PC-9 (cell line): ENCODE measurements around the gene PANK2. TPM values are rescaled to one million over a fixed set of nuclear protein-coding genes. Genes with fewer than 3 reads are reported as not detected.

Source experiments
- BruUV-seq: library from RNA; stranded (reverse); fragments of 400-500 nt; replicated peaks from 2 replicates; lab custom pipeline; 2021; lab: Mats Ljungman, UMichigan
- CTCF ChIA-PET: fragments of 300-600 bp; sonication (Branson Sonifier 250); formaldehyde crosslinking; loops from one replicate; lab custom pipeline; 2022; ENCODE audit warnings: antibody characterized with exemption; lab: Charles Lee
- POLR2A ChIA-PET: fragments of 300-600 bp; sonication (Branson Sonifier 250); formaldehyde crosslinking; loops from one replicate; lab custom pipeline; 2022; ENCODE audit warnings: antibody characterized with exemption; ENCODE audit not compliant: unreplicated experiment; lab: Charles Lee
- DNase-seq, 2 experiments: peaks; one replicate each; pipeline versions ENCODE4 v3.0.0 to v3.0.0-alpha.2; 2015 to 2022; ENCODE audit warnings: mixed read lengths in 1 of 2
- H2AFZ ChIP-seq: fragments of 200-600 bp; sonication (generic); 2 replicates; pipeline ENCODE4 v1.8.1; 2017; ENCODE audit warnings: antibody characterized with exemption
- H3F3A ChIP-seq: fragments of 200-600 bp; sonication (generic); 2 replicates; pipeline ENCODE4 v1.8.1; 2017; ENCODE audit warnings: antibody characterized with exemption, mild to moderate bottlenecking, low read depth; ENCODE audit not compliant: insufficient read depth
- H3K27ac ChIP-seq: fragments of 200-600 bp; sonication (generic); 2 replicates; pipeline ENCODE4 v1.6.1; 2016; ENCODE audit warnings: mixed run types
- H3K27me3 ChIP-seq: fragments of 200-600 bp; sonication (generic); 2 replicates; pipeline ENCODE4 v1.6.1; 2016; ENCODE audit warnings: low read depth, mixed run types; ENCODE audit not compliant: insufficient read depth
- H3K36me3 ChIP-seq: fragments of 200-600 bp; sonication (generic); 2 replicates; pipeline ENCODE4 v1.6.1; 2016; ENCODE audit warnings: low read depth, mixed run types
- H3K4me1 ChIP-seq: fragments of 200-600 bp; sonication (generic); replicated peaks from 2 replicates; pipeline ENCODE4 v1.6.1; 2016; ENCODE audit warnings: mixed run types; ENCODE audit not compliant: insufficient read depth
- H3K4me2 ChIP-seq: fragments of 200-600 bp; sonication (generic); 2 replicates; pipeline ENCODE4 v1.6.1; 2017; ENCODE audit warnings: mixed run types
- H3K4me3 ChIP-seq: fragments of 200-600 bp; sonication (generic); 2 replicates; pipeline ENCODE4 v1.6.1; 2016; ENCODE audit warnings: mixed run types
- H3K79me2 ChIP-seq: fragments of 200-600 bp; sonication (generic); 2 replicates; pipeline ENCODE4 v1.6.1; 2017; ENCODE audit warnings: low read depth, mixed run types
- H3K9me2 ChIP-seq: fragments of 200-600 bp; sonication (generic); 2 replicates; pipeline ENCODE4 v1.8.1; 2017; ENCODE audit warnings: mild to moderate bottlenecking; ENCODE audit not compliant: insufficient read depth
- H3K9me3 ChIP-seq: fragments of 200-600 bp; sonication (generic); 2 replicates; pipeline ENCODE4 v1.8.1; 2016; ENCODE audit warnings: low read depth; ENCODE audit not compliant: insufficient read depth
- H4K20me1 ChIP-seq: fragments of 200-600 bp; sonication (generic); 2 replicates; pipeline ENCODE4 v1.8.1; 2017; ENCODE audit not compliant: insufficient read depth
- EZH2 ChIP-seq: fragments of 200-600 bp; sonication (generic); IDR thresholded peaks from 2 replicates; pipeline ENCODE4 v1.8.0; 2017; ENCODE audit warnings: antibody characterized with exemption, low read depth
- intact Hi-C: fragments of 100-400 bp; cut with micrococcal nuclease; formaldehyde crosslinking; loops from one replicate; pipeline ENCODE4 v1.10.0; 2022; ENCODE audit not compliant: unreplicated experiment
- total RNA-seq: library from RNA; stranded (reverse); gene quantifications from 2 replicates; pipeline ENCODE4 v1.2.3, GENCODE V29; 2021
- TF ChIP-seq, protein P1 (sequence below): fragments of 200-600 bp; sonication (generic); conservative IDR thresholded peaks from 2 replicates; pipeline ENCODE4 v1.6.1; 2017; ENCODE audit warnings: mixed run types, antibody characterized with exemption, mild to moderate bottlenecking, moderate library complexity

The PANK2 gene
- total RNA-seq, 1 experiment from 2014 or later, result 51.6 TPM

DNA sequence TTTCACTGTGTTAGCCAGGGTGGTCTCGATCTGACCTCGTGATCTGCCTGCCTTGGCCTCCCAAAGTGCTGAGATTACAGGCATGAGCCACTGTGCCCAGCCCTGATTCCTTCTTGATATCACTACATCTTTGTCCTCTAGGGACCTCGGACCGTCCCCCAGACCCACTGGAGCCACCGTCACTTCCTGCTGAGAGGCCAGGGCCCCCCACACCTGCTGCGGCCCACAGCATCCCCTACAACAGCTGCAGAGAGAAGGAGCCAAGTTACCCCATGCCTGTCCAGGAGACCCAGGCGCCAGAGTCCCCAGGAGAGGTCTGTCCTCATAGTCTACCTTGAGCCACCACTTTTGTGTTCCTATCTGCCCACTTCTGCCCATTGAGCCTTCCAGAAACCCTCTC, 28.0 kb upstream of the PANK2 start:
- peaks cover 10% of the 10 kb centered on the region; the same call in 1 of the 2 replicates for H3K36me3 ChIP-seq
- ChIA-PET CTCF (no interaction called here), POLR2A (no interaction called here)
- no peaks in the 10 kb centered on the region for H3K27me3 ChIP-seq
- no peaks in the 10 kb centered on the region for H3K4me1 ChIP-seq
- no peak overlapping the region for H3K27ac ChIP-seq
- BruUV-seq, result no TSS peak
- no peaks in the 10 kb centered on the region for H4K20me1 ChIP-seq
- H3K4me2 ChIP-seq, result no peak overlapping the region
- no peak for DNase-seq
- no peak overlapping the region for H2AFZ ChIP-seq
- TF ChIP-seq, protein P1, sequence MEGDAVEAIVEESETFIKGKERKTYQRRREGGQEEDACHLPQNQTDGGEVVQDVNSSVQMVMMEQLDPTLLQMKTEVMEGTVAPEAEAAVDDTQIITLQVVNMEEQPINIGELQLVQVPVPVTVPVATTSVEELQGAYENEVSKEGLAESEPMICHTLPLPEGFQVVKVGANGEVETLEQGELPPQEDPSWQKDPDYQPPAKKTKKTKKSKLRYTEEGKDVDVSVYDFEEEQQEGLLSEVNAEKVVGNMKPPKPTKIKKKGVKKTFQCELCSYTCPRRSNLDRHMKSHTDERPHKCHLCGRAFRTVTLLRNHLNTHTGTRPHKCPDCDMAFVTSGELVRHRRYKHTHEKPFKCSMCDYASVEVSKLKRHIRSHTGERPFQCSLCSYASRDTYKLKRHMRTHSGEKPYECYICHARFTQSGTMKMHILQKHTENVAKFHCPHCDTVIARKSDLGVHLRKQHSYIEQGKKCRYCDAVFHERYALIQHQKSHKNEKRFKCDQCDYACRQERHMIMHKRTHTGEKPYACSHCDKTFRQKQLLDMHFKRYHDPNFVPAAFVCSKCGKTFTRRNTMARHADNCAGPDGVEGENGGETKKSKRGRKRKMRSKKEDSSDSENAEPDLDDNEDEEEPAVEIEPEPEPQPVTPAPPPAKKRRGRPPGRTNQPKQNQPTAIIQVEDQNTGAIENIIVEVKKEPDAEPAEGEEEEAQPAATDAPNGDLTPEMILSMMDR, result no peak
- TF ChIP-seq EZH2, result no peak
- H3K4me3 ChIP-seq, result no peak overlapping the region
- H3F3A ChIP-seq, result no peaks in the 10 kb centered on the region
- H3K79me2 ChIP-seq, result no peaks in the 10 kb centered on the region
- no peaks in the 10 kb centered on the region for H3K9me3 ChIP-seq
- intact Hi-C loops, result no loop called here
- H3K9me2 ChIP-seq, result no peaks in the 10 kb centered on the region

DNA sequence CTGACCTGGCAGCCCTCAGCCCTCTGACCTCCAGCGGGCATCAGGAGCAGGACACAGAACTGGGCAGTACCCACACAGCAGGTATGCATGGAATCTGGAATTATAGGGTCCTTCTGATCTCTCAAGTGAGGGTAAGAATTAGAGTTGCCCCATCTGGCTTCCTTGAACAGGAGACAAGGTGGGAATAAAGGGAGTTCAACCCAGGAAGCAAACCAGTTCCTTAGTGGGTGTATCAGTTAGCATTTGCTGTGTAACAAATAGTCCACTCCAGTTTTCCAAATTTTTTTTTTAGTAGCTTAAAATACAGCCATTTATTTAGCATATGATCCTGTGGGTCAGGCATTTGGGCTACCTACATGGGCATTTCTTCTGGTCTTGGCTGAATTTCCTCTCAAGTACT, 26.9 kb upstream of the PANK2 start:
- Histone ChIP-seq H3K9me3 (no peaks in the 10 kb centered on the region), H3K4me3 (no peak overlapping the region), H3K27me3 (no peaks in the 10 kb centered on the region), H3F3A (no peaks in the 10 kb centered on the region), H3K9me2 (no peaks in the 10 kb centered on the region), H3K4me2 (no peak overlapping the region), H3K79me2 (no peaks in the 10 kb centered on the region), H3K36me3 (peaks cover 10% of the 10 kb centered on the region; the same call in 1 of the 2 replicates), H3K27ac (no peak overlapping the region), H2AFZ (no peak overlapping the region), H3K4me1 (no peaks in the 10 kb centered on the region), H4K20me1 (no peaks in the 10 kb centered on the region)
- intact Hi-C loops, result no loop called here
- no TSS peak for BruUV-seq
- ChIA-PET CTCF (no interaction called here), POLR2A (no interaction called here)
- TF ChIP-seq EZH2, result no peak
- TF ChIP-seq, protein P1, result no peak
- no peak for DNase-seq

DNA sequence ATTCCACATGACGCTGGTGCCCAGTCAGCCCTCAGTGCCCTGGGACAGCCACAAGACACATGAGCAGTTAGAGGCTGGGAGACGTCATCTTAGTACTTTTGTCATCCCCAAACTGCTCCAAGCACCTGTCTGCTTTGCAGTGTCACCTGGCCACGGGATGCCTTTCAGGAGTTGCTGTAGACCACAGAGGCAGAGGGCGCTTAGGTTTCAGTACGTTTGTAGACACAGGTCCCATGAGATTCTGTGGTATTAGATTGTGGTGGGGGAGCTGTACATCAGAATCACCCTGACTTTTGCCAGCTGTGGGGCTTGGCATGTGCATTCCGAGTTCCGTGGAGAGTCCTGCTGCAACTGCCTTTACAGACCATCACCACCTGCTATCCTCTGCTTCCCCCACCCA, 25.9 kb upstream of the PANK2 start:
- Histone ChIP-seq H3K36me3 (peaks cover 10% of the 10 kb centered on the region; the same call in 1 of the 2 replicates), H3K79me2 (no peaks in the 10 kb centered on the region), H3K4me3 (no peak overlapping the region), H3K4me2 (no peak overlapping the region), H3K27me3 (no peaks in the 10 kb centered on the region), H3K9me2 (no peaks in the 10 kb centered on the region), H3K9me3 (no peaks in the 10 kb centered on the region), H4K20me1 (no peaks in the 10 kb centered on the region), H3K27ac (no peak overlapping the region), H2AFZ (no peak overlapping the region), H3K4me1 (no peaks in the 10 kb centered on the region), H3F3A (0 out of 2 replicates have a peak, but pooled peaks cover 3% of the 10 kb centered on the region)
- intact Hi-C loops, result no loop called here
- ChIA-PET POLR2A (no interaction called here), CTCF (no interaction called here)
- BruUV-seq, result no TSS peak
- no peak for DNase-seq
- no peak for TF ChIP-seq EZH2
- TF ChIP-seq, protein P1, result no peak
